ENCODE data around the gene TMEM51. TPM values are rescaled to one million over a fixed set of nuclear protein-coding genes. Genes with fewer than 3 reads are reported as not detected.
A peak's percentile ranks its signal among the peaks of the same experiment; 100 is the strongest.

Gene TMEM51
- total and polyA plus RNA-seq, 4 donors, result 1.3 to 8.8 (median 4.6) TPM

- Histone ChIP-seq H3K27me3 (ENCODE audit: control insufficient read depth in 1 of 2, insufficient read depth in 2 of 2, low read length in 1 of 2) (no peaks in the 10 kb centered on the region), H3K9me3 (ENCODE audit: control insufficient read depth, low read length) (no peaks in the 10 kb centered on the region), H3K36me3 (ENCODE audit: control insufficient read depth in 1 of 2, insufficient read depth in 2 of 2, low read length in 1 of 2) (no peaks in the 10 kb centered on the region), H3K4me3 (ENCODE audit: low read length in 2 of 2) (no peak overlapping the region), H3K27ac (ENCODE audit: low read depth in 1 of 2, low read length in 2 of 2) (no peak overlapping the region), H3K4me1 (ENCODE audit: control insufficient read depth in 1 of 2, insufficient read depth in 2 of 2, low read length in 2 of 2) (no peaks in the 10 kb centered on the region)
- intact Hi-C loops (cut with DNase I), result no loop called here
- ATAC-seq (ENCODE audit: low FRiP score) (no peak), DNase-seq (peak in 1 of 2 donors; percentile 28)
- WGBS, 2 donors, result 47 to 66% methylated on average over 8 of the region's 8 CpGs
These were observed 45.1 kb downstream of the TMEM51 start for GRCh38 chr1:15198684-15199083.

DNA sequence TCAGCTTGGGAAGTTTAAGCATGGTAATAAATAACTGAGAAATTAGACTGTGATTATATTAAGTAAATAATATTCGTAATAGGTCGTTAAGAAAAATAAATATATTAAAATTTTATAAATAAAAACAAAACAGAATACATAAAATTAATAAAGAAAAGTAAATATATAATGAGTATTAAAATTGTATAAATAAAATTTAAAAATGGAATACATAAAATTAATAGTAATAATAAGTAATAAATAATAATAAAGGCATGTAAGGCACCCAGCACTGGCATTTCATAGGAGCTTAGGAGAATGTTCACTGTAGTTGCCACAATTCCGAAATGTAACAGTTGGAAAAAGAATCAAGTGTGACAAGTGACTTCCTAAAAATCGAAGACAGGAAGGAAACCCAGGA lies 47.7 kb downstream of the TMEM51 start:
- no peaks in the 10 kb centered on the region for H3K36me3 ChIP-seq (ENCODE audit: control insufficient read depth in 1 of 2, insufficient read depth in 2 of 2, low read length in 1 of 2)
- no peaks in the 10 kb centered on the region for H3K9me3 ChIP-seq (ENCODE audit: control insufficient read depth, low read length)
- 28 to 42% methylated on average over 4 of the region's 4 CpGs for WGBS, 2 donors
- no peak for DNase-seq
- H3K27me3 ChIP-seq (ENCODE audit: control insufficient read depth in 1 of 2, insufficient read depth in 2 of 2, low read length in 1 of 2), result no peaks in the 10 kb centered on the region
- no peak for ATAC-seq (ENCODE audit: low FRiP score)
- H3K4me1 ChIP-seq (ENCODE audit: control insufficient read depth in 1 of 2, insufficient read depth in 2 of 2, low read length in 2 of 2), result no peaks in the 10 kb centered on the region
- intact Hi-C loops (cut with DNase I), result no loop called here
- peak overlapping the region in 1 of 2 donors; percentile 60 for H3K27ac ChIP-seq (ENCODE audit: low read depth in 1 of 2, low read length in 2 of 2)
- H3K4me3 ChIP-seq (ENCODE audit: low read length in 2 of 2), result no peak overlapping the region

GRCh38 chr1:15201849-15202551 lies 48.5 kb downstream of the TMEM51 start:
- no peaks in the 10 kb centered on the region for H3K9me3 ChIP-seq (ENCODE audit: control insufficient read depth, low read length)
- WGBS, 2 donors, result 20 to 27% methylated on average over 13 of the region's 13 CpGs
- DNase-seq, result peak in 1 of 2 donors; percentile 28
- no peaks in the 10 kb centered on the region for H3K36me3 ChIP-seq (ENCODE audit: control insufficient read depth in 1 of 2, insufficient read depth in 2 of 2, low read length in 1 of 2)
- no peak overlapping the region for H3K4me3 ChIP-seq (ENCODE audit: low read length in 2 of 2)
- H3K27me3 ChIP-seq (ENCODE audit: control insufficient read depth in 1 of 2, insufficient read depth in 2 of 2, low read length in 1 of 2), result no peaks in the 10 kb centered on the region
- intact Hi-C loops (cut with DNase I), result no loop called here
- no peaks in the 10 kb centered on the region for H3K4me1 ChIP-seq (ENCODE audit: control insufficient read depth in 1 of 2, insufficient read depth in 2 of 2, low read length in 2 of 2)
- peak overlapping the region in 1 of 2 donors; percentile 60 for H3K27ac ChIP-seq (ENCODE audit: low read depth in 1 of 2, low read length in 2 of 2)
- ATAC-seq (ENCODE audit: low FRiP score), result no peak

DNA sequence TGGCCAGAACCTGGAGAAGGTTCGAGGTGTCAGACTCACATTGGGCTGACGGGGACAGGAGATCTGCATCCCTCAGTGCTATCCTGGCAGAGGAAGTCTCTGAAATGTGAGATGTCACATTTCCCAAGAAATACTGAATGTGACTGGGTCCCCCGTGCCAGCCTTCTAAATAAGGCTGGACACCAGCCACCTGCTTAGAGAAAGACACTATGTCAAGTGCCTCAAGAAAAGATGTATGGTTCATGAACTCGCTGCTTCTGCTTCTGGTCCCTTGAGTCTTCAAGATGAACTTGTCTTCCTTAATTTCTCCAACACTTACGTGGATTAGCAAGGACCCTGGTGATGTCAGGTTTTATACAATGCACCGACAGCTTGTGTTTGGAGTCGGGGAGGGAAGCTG lies 51.4 kb downstream of the TMEM51 start:
- no peaks in the 10 kb centered on the region for H3K9me3 ChIP-seq (ENCODE audit: control insufficient read depth, low read length)
- H3K27ac ChIP-seq (ENCODE audit: low read depth in 1 of 2, low read length in 2 of 2), result no peak overlapping the region
- intact Hi-C loops (cut with DNase I), result loop anchor here in 1 of 2 donors (5.0 kb wide), 1 partner anchor 48 kb away; no protein-coding TSS in a partner anchor
- DNase-seq, result peak in 1 of 2 donors; percentile 37
- no peak for ATAC-seq (ENCODE audit: low FRiP score)
- H3K4me1 ChIP-seq (ENCODE audit: control insufficient read depth in 1 of 2, insufficient read depth in 2 of 2, low read length in 2 of 2), result peaks cover 2% of the 10 kb centered on the region in 2 donors
- WGBS, 2 donors, result 84 to 90% methylated on average over 7 of the region's 7 CpGs
- H3K27me3 ChIP-seq (ENCODE audit: control insufficient read depth in 1 of 2, insufficient read depth in 2 of 2, low read length in 1 of 2), result no peaks in the 10 kb centered on the region
- no peaks in the 10 kb centered on the region for H3K36me3 ChIP-seq (ENCODE audit: control insufficient read depth in 1 of 2, insufficient read depth in 2 of 2, low read length in 1 of 2)
- no peak overlapping the region for H3K4me3 ChIP-seq (ENCODE audit: low read length in 2 of 2)

DNA sequence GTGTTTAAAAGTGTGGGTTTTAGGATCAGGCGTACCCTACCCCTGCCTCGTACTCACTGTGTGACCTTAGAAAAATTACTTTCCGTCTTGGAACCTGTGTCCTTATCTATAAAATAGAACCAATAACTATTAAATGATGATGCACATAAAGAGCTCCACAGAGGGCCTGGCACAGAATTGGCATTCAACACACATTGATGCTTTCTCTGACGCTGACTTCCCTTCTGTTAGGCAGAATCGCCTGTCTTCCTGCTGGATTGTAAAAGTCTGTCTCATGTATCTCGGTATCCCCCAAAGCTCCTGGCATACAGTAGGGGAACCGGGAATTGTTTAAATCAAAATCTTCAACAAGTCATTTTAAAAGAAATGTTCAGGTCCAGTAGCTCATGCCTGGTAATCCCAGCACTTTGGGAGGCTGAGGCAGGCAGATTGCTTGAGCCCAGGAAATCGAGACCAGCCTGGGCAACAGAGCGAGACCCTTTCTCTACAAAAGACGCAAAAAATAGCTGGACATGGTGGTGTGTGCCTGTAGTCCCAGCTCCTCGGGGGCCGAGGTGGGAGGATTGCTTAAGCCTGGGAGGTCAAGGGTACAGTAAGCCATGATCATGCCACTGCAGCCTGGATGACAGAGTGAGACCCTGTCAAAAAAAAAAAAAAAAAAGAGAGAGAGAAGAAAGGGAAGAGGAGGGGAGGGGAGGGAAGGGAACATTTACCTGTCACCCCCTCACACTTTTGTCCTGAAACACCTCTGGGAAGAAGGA lies 52.2 kb downstream of the TMEM51 start:
- WGBS, 2 donors, result 84 to 95% methylated on average over 12 of the region's 12 CpGs
- Histone ChIP-seq H3K4me1 (ENCODE audit: control insufficient read depth in 1 of 2, insufficient read depth in 2 of 2, low read length in 2 of 2) (peaks cover 2 to 7% of the 10 kb centered on the region in 2 donors), H3K27me3 (ENCODE audit: control insufficient read depth in 1 of 2, insufficient read depth in 2 of 2, low read length in 1 of 2) (no peaks in the 10 kb centered on the region), H3K4me3 (ENCODE audit: low read length in 2 of 2) (no peak overlapping the region), H3K9me3 (ENCODE audit: control insufficient read depth, low read length) (no peaks in the 10 kb centered on the region), H3K36me3 (ENCODE audit: control insufficient read depth in 1 of 2, insufficient read depth in 2 of 2, low read length in 1 of 2) (no peaks in the 10 kb centered on the region), H3K27ac (ENCODE audit: low read depth in 1 of 2, low read length in 2 of 2) (no peak overlapping the region)
- intact Hi-C loops (cut with DNase I), result loop anchor here in 1 of 2 donors (5.0 kb wide), 1 partner anchor 48 kb away; no protein-coding TSS in a partner anchor
- peak; percentile 0 to 9 for DNase-seq
- ATAC-seq (ENCODE audit: low FRiP score), result no peak

- H3K36me3 ChIP-seq (ENCODE audit: control insufficient read depth in 1 of 2, insufficient read depth in 2 of 2, low read length in 1 of 2), result no peaks in the 10 kb centered on the region
- DNase-seq, result peak; percentile 26 to 62
- intact Hi-C loops (cut with DNase I), result loop anchor here in 1 of 2 donors (5.0 kb wide), 1 partner anchor 49 kb away; no protein-coding TSS in a partner anchor
These were observed 53.0 kb downstream of the TMEM51 start for GRCh38 chr1:15206418-15207030.

GRCh38 chr1:15207031-15207828 lies 53.7 kb downstream of the TMEM51 start:
- DNase-seq, result peak in 1 of 2 donors; percentile 75
- 28 to 30% methylated on average over 25 of the region's 25 CpGs for WGBS, 2 donors
- Histone ChIP-seq H3K27me3 (ENCODE audit: control insufficient read depth in 1 of 2, insufficient read depth in 2 of 2, low read length in 1 of 2) (no peaks in the 10 kb centered on the region), H3K27ac (ENCODE audit: low read depth in 1 of 2, low read length in 2 of 2) (no peak overlapping the region), H3K36me3 (ENCODE audit: control insufficient read depth in 1 of 2, insufficient read depth in 2 of 2, low read length in 1 of 2) (no peaks in the 10 kb centered on the region), H3K9me3 (ENCODE audit: control insufficient read depth, low read length) (no peaks in the 10 kb centered on the region), H3K4me3 (ENCODE audit: low read length in 2 of 2) (no peak overlapping the region), H3K4me1 (ENCODE audit: control insufficient read depth in 1 of 2, insufficient read depth in 2 of 2, low read length in 2 of 2) (peaks cover 2 to 7% of the 10 kb centered on the region in 2 donors)
- intact Hi-C loops (cut with DNase I), result loop anchor here in 1 of 2 donors (5.0 kb wide), 1 partner anchor 50 kb away; no protein-coding TSS in a partner anchor
- no peak for ATAC-seq (ENCODE audit: low FRiP score)

More at GRCh38 chr1:15206418-15207030, 53.0 kb downstream of the TMEM51 start:
- H3K27ac ChIP-seq (ENCODE audit: low read depth in 1 of 2, low read length in 2 of 2), result peak overlapping the region in 1 of 2 donors; percentile 41
- H3K4me3 ChIP-seq (ENCODE audit: low read length in 2 of 2), result no peak overlapping the region
- H3K4me1 ChIP-seq (ENCODE audit: control insufficient read depth in 1 of 2, insufficient read depth in 2 of 2, low read length in 2 of 2), result peaks cover 2 to 7% of the 10 kb centered on the region in 2 donors
- no peaks in the 10 kb centered on the region for H3K27me3 ChIP-seq (ENCODE audit: control insufficient read depth in 1 of 2, insufficient read depth in 2 of 2, low read length in 1 of 2)
- H3K9me3 ChIP-seq (ENCODE audit: control insufficient read depth, low read length), result no peaks in the 10 kb centered on the region
- 35 to 45% methylated on average over 8 of the region's 8 CpGs for WGBS, 2 donors
- ATAC-seq (ENCODE audit: low FRiP score), result no peak
